Esophagus muscularis mucosa (tissue), 3 donors: ENCODE data around the gene JMJD1C.

ENCODE experiments used
- CTCF ChIP-seq, 3 experiments: fragments of 200-600 bp in 2 of 3; fragments of 450-650 bp in 1 of 3; sonication (generic) in 2 of 3; IDR thresholded peaks; one replicate each; pipeline ENCODE4 v1.5.1; 2017 to 2019; ENCODE audit warnings: antibody characterized with exemption in 3 of 3, mild to moderate bottlenecking in 2 of 3, moderate library complexity in 1 of 3
- POLR2A ChIP-seq: fragments of 450-650 bp; IDR thresholded peaks from one replicate; pipeline ENCODE4 v1.6.1; 2017; ENCODE audit warnings: antibody characterized with exemption, moderate library complexity, mild to moderate bottlenecking, low read depth
- POLR2AphosphoS5 ChIP-seq, 2 donors: sonication (generic); formaldehyde crosslinking; IDR thresholded peaks; one replicate each; pipeline ENCODE4 v1.6.1; 2017; ENCODE audit warnings: antibody characterized with exemption in 2 of 2

- TF ChIP-seq POLR2A (no peak), CTCF (IDR thresholded peaks at IDR 0.05) (no peak), POLR2AphosphoS5 (IDR thresholded peaks at IDR 0.05) (no peak)
Measured at GRCh38 chr10:63286754-63287264, 179.0 kb downstream of the JMJD1C start.
